ENCODE results near the gene GASK1B. TPM values are rescaled to one million over a fixed set of nuclear protein-coding genes. Genes with fewer than 3 reads are reported as not detected.

GASK1B gene
- total RNA-seq, 2 experiments from 2014 or later, result 0.22 to 0.28 TPM

GRCh38 chr4:158209825-158210807, 37.3 kb upstream of the GASK1B start, which contains the start of gene TMEM144:
Gene TMEM144 (plus strand): TSS chr4:158210486. CDS start chr4:158212668, 2,182 bp downstream.
- Histone ChIP-seq H3K4me1 (ENCODE audit: insufficient read depth, low read length) (peaks cover 5% of the 10 kb centered on the region), H3K27me3 (ENCODE audit: control insufficient read depth in 1 of 2, insufficient read depth in 2 of 2, low read length in 2 of 2) (peaks cover 8 to 14% of the 10 kb centered on the region in 2 experiments), H3K4me3 (ENCODE audit: low read length) (peak within 1 kb of the TSS; percentile 47), H3K27ac (ENCODE audit: low read depth in 1 of 2, low read length in 2 of 2) (peak within 1 kb of the TSS in 1 of 2 donors; percentile 6), H3K36me3 (ENCODE audit: insufficient read depth, low read length) (no peaks in the 10 kb centered on the region), H3K9me3 (ENCODE audit: control insufficient read depth in 1 of 2, insufficient read depth in 1 of 2, low read length in 2 of 2) (peaks cover 0 to 5% of the 10 kb centered on the region in 2 experiments)
- peaks cover 53% of the 10 kb centered on the region for H3K27me3 Mint-ChIP-seq
- peak within 1 kb of the TSS; percentile 77 for H3K4me3 Mint-ChIP-seq
- peak; percentile 56 for ATAC-seq (ENCODE audit: poor library complexity)
- CTCF ChIA-PET, result no interaction called here
- intact Hi-C loops (cut with DNase I, micrococcal nuclease), result no loop called here
- TF ChIP-seq, protein P1, sequence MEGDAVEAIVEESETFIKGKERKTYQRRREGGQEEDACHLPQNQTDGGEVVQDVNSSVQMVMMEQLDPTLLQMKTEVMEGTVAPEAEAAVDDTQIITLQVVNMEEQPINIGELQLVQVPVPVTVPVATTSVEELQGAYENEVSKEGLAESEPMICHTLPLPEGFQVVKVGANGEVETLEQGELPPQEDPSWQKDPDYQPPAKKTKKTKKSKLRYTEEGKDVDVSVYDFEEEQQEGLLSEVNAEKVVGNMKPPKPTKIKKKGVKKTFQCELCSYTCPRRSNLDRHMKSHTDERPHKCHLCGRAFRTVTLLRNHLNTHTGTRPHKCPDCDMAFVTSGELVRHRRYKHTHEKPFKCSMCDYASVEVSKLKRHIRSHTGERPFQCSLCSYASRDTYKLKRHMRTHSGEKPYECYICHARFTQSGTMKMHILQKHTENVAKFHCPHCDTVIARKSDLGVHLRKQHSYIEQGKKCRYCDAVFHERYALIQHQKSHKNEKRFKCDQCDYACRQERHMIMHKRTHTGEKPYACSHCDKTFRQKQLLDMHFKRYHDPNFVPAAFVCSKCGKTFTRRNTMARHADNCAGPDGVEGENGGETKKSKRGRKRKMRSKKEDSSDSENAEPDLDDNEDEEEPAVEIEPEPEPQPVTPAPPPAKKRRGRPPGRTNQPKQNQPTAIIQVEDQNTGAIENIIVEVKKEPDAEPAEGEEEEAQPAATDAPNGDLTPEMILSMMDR (IDR thresholded peaks at IDR 0.05), result no peak
- H3K9me3 Mint-ChIP-seq, result peaks cover 2% of the 10 kb centered on the region
- peaks cover 19% of the 10 kb centered on the region for H3K4me1 Mint-ChIP-seq (ENCODE audit: low read depth)
- no peaks in the 10 kb centered on the region for H3K36me3 Mint-ChIP-seq (ENCODE audit: low read depth)
- POLR2A ChIA-PET, result no interaction called here
- peak in 8 of 14 experiments; percentile 6 to 70 (median 18) for DNase-seq
- peak within 1 kb of the TSS; percentile 25 for H3K27ac Mint-ChIP-seq

GRCh38 chr4:158208963-158209640, 36.3 kb upstream of the GASK1B start:
- Mint-ChIP-seq H3K9me3 (peaks cover 2% of the 10 kb centered on the region), H3K27me3 (peaks cover 45% of the 10 kb centered on the region), H3K4me1 (ENCODE audit: low read depth) (peaks cover 19% of the 10 kb centered on the region), H3K36me3 (ENCODE audit: low read depth) (no peaks in the 10 kb centered on the region), H3K4me3 (no peak overlapping the region), H3K27ac (no peak overlapping the region)
- ChIA-PET CTCF (no interaction called here), POLR2A (no interaction called here)
- TF ChIP-seq, protein P1 (IDR thresholded peaks at IDR 0.05), result no peak
- ATAC-seq (ENCODE audit: poor library complexity), result no peak
- Histone ChIP-seq H3K4me1 (ENCODE audit: insufficient read depth, low read length) (peaks cover 5% of the 10 kb centered on the region), H3K9me3 (ENCODE audit: control insufficient read depth in 1 of 2, insufficient read depth in 1 of 2, low read length in 2 of 2) (peaks cover 0 to 5% of the 10 kb centered on the region in 2 experiments), H3K36me3 (ENCODE audit: insufficient read depth, low read length) (no peaks in the 10 kb centered on the region), H3K27ac (ENCODE audit: low read depth in 1 of 2, low read length in 2 of 2) (no peak overlapping the region), H3K27me3 (ENCODE audit: control insufficient read depth in 1 of 2, insufficient read depth in 2 of 2, low read length in 2 of 2) (peaks cover 8 to 11% of the 10 kb centered on the region in 2 experiments), H3K4me3 (ENCODE audit: low read length) (no peak overlapping the region)
- intact Hi-C loops (cut with DNase I, micrococcal nuclease), result no loop called here
- peak in 3 of 14 experiments; percentile 18 to 47 (median 44) for DNase-seq

GRCh38 chr4:158203929-158204328, 31.1 kb upstream of the GASK1B start:
- TF ChIP-seq, protein P1 (IDR thresholded peaks at IDR 0.05), result no peak
- no peak overlapping the region for H3K27ac ChIP-seq (ENCODE audit: low read depth in 1 of 2, low read length in 2 of 2)
- H3K9me3 ChIP-seq (ENCODE audit: control insufficient read depth in 1 of 2, insufficient read depth in 1 of 2, low read length in 2 of 2), result no peaks in the 10 kb centered on the region
- intact Hi-C loops (cut with DNase I, micrococcal nuclease), result no loop called here
- no peak overlapping the region for H3K4me3 ChIP-seq (ENCODE audit: low read length)
- Mint-ChIP-seq H3K27ac (no peak overlapping the region), H3K27me3 (peaks cover 9% of the 10 kb centered on the region), H3K36me3 (ENCODE audit: low read depth) (no peaks in the 10 kb centered on the region), H3K9me3 (peaks cover 2% of the 10 kb centered on the region), H3K4me3 (no peak overlapping the region), H3K4me1 (ENCODE audit: low read depth) (no peaks in the 10 kb centered on the region)
- no peaks in the 10 kb centered on the region for H3K4me1 ChIP-seq (ENCODE audit: insufficient read depth, low read length)
- DNase-seq, result no peak
- H3K36me3 ChIP-seq (ENCODE audit: insufficient read depth, low read length), result no peaks in the 10 kb centered on the region
- no peak for ATAC-seq (ENCODE audit: poor library complexity)
- no peaks in the 10 kb centered on the region for H3K27me3 ChIP-seq (ENCODE audit: control insufficient read depth in 1 of 2, insufficient read depth in 2 of 2, low read length in 2 of 2)
- ChIA-PET POLR2A (no interaction called here), CTCF (no interaction called here)
